ENCODE measurements around the gene MAFF.

The MAFF gene

DNA sequence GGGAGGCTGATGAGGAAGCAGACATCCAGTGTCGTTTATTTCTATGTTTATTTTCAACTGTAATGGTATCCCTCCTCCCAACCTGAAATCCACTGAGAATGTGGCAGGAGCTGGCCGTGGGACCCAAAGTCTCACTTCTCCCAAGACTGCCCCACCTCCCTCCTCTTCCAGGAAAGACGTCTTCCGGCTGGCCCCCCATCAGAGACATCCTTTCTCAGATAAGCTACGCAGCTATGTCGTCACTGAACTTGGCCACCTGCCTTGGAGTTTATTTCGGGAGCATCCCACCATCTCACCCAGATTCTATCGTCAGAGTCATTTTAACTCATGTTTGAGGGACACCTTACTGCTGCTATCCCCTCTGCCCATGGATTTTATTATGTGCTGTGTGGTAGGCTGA lies 57.1 kb downstream of the MAFF start:
- H3K36me3 ChIP-seq: no peaks in the 10 kb centered on the region
- peak overlapping the region; percentile 95 for H3K27ac ChIP-seq
- no peak overlapping the region for H3K4me3 ChIP-seq (ENCODE audit: low read depth in 1 of 2, low read length in 1 of 2)
- peaks cover 45 to 63% of the 10 kb centered on the region in 2 experiments for H3K4me1 ChIP-seq (ENCODE audit: control insufficient read depth in 1 of 2, insufficient read depth in 1 of 2, low read depth in 1 of 2, low read length in 1 of 2)
- no peaks in the 10 kb centered on the region for H3K27me3 ChIP-seq
- TF ChIP-seq CTCF (IDR thresholded peaks at IDR 0.05): no peak
- no peaks in the 10 kb centered on the region for H3K9me3 ChIP-seq

GRCh38 chr22:38259370-38259769 lies 57.6 kb downstream of the MAFF start:
- Histone ChIP-seq H3K36me3 (no peaks in the 10 kb centered on the region), H3K27ac (peak overlapping the region; percentile 95), H3K27me3 (no peaks in the 10 kb centered on the region), H3K4me1 (ENCODE audit: control insufficient read depth in 1 of 2, insufficient read depth in 1 of 2, low read depth in 1 of 2, low read length in 1 of 2) (peaks cover 45 to 63% of the 10 kb centered on the region in 2 experiments), H3K9me3 (no peaks in the 10 kb centered on the region), H3K4me3 (ENCODE audit: low read depth in 1 of 2, low read length in 1 of 2) (peak overlapping the region; percentile 11 to 39)
- TF ChIP-seq CTCF (IDR thresholded peaks at IDR 0.05): no peak

- no peaks in the 10 kb centered on the region for H3K9me3 ChIP-seq
- peaks cover 49 to 66% of the 10 kb centered on the region in 2 experiments for H3K4me1 ChIP-seq (ENCODE audit: control insufficient read depth in 1 of 2, insufficient read depth in 1 of 2, low read depth in 1 of 2, low read length in 1 of 2)
- H3K4me3 ChIP-seq (ENCODE audit: low read depth in 1 of 2, low read length in 1 of 2): peak overlapping the region in 1 of 2 experiments; percentile 39
- peak overlapping the region; percentile 95 for H3K27ac ChIP-seq
- H3K27me3 ChIP-seq: no peaks in the 10 kb centered on the region
- H3K36me3 ChIP-seq: no peaks in the 10 kb centered on the region
- peak; percentile 3 for TF ChIP-seq CTCF (IDR thresholded peaks at IDR 0.05)
These were observed 59.2 kb downstream of the MAFF start for GRCh38 chr22:38260761-38261681.

DNA sequence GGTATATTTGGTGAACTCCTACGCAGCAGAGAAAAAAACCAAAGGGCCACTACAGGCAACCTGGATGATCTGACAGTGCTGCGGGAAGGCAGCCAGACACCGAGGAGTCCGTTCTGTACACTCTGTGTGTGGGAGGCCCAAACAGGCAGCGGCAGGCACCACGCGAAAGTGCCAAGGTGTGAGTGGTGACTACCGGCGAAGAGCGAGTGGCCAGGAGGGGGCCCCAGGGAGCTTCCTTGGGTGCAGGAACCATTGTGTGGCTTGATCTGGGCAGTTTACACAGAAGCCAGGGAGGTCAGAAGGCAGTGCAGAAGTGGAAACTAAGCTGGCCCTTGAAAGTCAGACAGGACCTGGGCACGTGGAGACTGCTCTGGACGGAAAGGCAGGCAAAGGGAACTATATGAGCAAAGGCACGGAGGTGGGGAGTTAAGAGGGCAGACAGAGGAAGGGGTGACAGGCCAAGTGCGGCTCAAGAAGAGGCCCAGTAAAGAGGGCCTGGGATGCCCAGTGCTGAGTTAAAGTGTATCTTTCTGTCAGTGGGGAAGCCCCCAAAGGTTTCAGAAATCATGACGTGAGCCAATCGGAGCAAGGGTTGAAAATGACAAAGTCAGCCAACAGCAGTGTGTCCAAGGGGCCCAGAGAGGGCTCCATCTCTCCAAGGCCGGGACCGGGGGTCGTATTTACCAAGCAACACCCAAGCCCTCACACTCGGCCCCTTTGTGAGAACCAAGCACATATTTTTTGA lies 60.4 kb downstream of the MAFF start:
- Histone ChIP-seq H3K9me3 (no peaks in the 10 kb centered on the region), H3K27me3 (no peaks in the 10 kb centered on the region), H3K4me1 (ENCODE audit: control insufficient read depth in 1 of 2, insufficient read depth in 1 of 2, low read depth in 1 of 2, low read length in 1 of 2) (peaks cover 51 to 68% of the 10 kb centered on the region in 2 experiments), H3K36me3 (no peaks in the 10 kb centered on the region), H3K27ac (peak overlapping the region; percentile 95), H3K4me3 (ENCODE audit: low read depth in 1 of 2, low read length in 1 of 2) (no peak overlapping the region)
- peak; percentile 23 for TF ChIP-seq CTCF (IDR thresholded peaks at IDR 0.05)

DNA sequence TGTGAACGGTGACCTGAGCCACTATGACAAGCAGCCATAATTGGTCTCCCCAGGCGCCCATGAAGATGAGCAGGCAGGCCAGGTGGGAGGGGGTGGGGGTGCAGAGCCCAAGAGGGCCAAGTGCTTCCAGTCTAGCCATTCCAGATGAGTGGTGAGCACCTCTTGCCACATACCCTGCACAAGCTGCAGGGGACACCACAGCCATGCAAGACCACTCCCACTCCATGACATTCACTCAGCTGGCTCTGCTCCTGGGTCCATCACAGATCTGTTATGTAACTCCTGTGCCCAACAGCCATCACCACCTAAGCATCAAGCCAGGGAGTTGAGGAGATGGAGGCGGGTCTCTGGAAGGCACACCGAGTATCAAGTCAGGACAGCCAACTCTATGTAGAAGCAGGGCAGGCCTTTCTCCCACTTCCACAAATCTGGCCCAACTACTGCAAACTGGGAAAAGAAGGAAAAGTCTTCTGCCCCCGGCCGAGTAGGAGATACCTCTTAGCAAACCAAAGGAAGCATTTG lies 62.6 kb downstream of the MAFF start:
- Histone ChIP-seq H3K4me3 (ENCODE audit: low read depth in 1 of 2, low read length in 1 of 2) (no peak overlapping the region), H3K9me3 (no peaks in the 10 kb centered on the region), H3K27me3 (no peaks in the 10 kb centered on the region), H3K27ac (peak overlapping the region; percentile 9), H3K4me1 (ENCODE audit: control insufficient read depth in 1 of 2, insufficient read depth in 1 of 2, low read depth in 1 of 2, low read length in 1 of 2) (peaks cover 44 to 58% of the 10 kb centered on the region in 2 experiments), H3K36me3 (no peaks in the 10 kb centered on the region)
- TF ChIP-seq CTCF (IDR thresholded peaks at IDR 0.05): no peak

All from neutrophil (primary cell).